ENCODE measurements around the gene CCBE1.
A peak's percentile ranks its signal among the peaks of the same experiment; 100 is the strongest.
"Not testable (repeated sequence)": the region's sequence is repeated elsewhere in the genome, so short reads cannot be mapped to it uniquely, and the experiment has no call there.

The CCBE1 gene

DNA sequence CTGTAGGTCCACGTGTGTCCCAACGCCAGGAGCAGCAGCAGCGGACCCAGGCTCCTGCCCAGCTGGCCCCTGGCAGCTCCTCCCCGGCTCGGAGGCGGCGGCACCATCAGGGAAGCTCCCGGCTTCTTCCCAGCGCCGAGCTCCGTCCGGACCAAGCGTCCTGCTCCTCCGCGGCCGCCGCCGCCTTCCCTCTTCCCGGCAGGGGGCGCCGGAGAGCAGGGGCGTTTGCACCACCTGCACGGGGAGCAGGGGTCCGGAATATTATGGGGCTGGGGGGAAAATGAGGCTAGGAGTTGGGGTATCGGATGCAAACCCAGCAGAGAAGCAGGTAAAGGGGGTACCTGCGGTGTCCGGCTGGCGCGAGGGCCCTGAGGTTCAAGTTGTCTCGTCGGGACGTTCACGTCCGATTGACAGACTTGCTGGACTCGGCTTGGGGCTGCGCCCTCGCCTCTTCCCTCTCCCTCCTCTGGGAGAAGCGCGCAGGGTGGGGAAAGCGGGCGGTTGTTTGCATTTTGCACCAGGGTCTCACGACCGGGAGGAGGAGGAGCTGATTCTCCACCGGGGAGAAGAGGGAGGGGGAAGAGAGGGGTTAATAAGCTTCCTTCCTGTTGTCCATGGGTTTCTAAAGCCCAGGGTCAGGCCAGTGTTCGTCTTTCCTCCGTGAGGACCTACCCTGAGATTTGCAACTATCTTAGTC is at the start of gene CCBE1:
CCBE1 (minus strand) TSS at position 188 of the 697 bp plus-strand sequence.
- DNase-seq (ENCODE audit: low read depth): peak; percentile 79

DNA sequence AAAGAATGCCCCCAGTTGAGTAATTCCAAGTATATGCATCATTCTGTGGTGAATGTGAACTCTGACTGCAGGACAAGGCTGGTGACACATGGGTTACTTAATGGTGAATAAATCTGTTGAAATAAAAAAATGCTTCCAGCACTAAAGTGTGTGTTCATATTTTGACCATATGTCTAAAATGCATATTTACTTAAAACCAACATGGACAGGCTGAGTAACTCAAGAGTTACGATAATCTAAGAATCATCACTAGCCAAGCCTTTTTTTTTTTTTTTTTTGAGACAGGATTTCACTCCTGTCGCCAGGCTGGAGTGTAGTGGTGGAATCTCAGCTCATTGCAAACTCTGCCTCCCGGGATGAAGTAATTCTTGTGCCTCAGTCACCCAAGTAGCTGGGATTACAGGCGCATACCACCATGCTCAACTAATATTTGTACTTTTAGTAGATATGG is 47.1 kb upstream of the CCBE1 start:
- DNase-seq (ENCODE audit: low read depth): peak; percentile 96

DNA sequence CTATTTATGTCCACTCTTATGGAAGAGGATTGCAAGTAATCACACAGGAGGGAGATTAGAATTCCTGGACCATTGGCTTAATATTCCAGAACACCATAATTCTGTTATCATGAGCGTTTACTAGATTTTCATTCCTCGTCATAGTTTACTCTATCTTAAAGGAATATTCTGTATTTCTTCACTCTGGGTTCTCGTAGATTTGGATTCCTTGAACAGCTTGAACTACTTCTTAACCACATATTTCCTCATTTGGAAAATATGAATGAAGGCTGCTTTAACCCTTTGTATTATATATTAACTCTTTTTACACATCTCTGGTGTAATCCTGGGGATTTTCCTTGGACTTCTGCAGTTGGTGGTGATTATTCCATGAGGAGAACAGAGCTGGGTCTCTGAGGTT is 46.3 kb upstream of the CCBE1 start:
- peak; percentile 78 for DNase-seq (ENCODE audit: low read depth)

DNA sequence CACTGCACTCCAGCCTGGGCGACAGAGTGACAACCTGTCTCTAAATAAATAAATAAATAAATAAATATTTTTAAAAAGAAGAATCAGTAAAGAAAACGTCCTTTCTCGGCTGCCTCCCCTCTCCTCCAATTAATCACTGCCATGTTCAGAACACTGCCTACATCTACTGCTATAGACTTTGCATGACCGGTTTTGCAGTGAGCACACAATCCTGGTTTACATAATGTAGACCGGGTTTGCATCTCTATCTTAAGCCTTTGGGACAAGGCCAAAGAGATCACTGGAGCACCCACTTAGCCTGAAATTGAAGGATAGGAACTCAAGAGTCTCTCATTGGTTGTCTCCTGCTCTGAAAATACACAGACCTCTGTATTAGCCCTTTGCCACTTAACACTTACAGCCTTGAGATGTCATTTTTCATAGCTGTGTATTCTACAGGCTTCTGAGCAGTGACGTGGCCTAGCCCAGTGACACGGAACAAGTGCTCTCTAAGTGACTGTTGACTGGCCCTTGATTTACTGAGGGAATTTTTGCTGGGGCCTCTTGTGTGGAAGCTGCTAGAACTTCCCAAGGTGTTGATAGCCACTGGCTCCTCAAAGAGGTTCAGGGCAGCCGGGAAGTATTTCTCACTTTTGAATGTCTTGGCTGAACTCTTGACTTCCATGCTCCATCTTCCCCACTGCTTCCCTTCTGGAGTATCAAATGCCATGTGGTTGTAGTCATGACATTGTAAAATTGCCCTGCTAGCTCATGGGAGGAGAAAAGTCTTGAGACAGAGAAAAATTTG is 45.3 kb upstream of the CCBE1 start:
- peak; percentile 47 for DNase-seq (ENCODE audit: low read depth)

DNA sequence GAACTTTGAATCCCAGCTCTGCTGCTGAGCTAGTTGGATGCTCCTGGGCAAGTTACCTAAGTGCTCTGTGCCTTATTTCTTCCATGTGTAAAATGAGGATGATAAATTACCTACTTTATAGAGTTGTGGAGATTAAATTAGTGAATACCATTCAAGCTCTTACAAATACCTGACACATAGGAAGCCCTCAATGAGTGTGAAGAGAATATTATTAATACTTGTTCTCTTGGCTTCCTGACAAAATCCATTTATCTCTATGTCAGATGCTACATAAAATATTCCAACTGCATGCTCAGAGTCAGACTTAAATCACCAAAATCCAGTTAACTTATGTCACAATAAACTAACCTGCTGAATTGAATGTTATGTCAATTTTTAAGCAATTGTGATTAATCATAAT is 42.9 kb upstream of the CCBE1 start:
- DNase-seq (ENCODE audit: low read depth): no peak

DNA sequence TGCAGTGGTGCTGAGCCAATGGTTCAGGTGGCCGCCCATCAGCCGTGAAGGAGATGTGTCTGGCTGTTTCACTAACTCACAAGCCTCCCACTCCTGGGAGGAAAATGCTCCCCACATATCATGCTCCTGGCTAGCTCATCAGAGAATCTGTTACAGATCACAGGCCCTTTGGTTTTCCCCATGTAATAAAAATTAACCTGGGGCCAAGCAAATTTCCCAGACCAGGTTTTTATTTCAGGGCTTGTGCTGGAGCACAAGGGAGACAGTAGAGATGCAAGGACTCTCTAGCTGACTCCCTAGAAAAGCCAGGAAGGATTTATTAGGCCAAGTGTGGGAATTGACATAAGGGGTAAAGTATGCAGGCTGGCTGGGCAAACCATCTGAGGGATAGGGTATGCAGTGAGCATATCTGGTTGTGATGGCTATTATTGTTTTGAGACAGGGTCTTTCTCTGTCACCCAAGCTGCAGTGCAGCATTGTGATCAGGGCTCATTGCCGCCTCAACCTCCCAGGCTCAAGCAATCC is 40.6 kb upstream of the CCBE1 start:
- DNase-seq (ENCODE audit: low read depth): no peak

DNA sequence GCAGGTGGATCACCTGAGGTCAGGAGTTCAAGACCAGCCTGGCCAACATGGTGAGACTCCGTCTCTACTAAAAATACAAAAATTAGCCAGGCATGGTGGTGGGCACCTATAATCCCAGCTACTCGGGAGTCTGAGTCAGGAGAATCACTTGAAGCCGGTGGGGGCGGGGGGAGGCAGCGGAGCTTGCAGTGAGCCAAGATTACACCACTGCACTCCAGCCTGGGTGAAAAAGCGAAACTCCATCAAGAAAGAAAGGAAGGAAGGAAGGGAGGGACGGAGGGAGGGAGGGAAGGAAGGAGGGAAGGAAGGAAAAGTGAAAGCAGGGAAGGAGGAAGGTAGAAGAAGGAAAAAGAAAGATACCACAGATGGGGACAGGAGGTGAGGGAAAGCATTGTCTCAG is 40.1 kb upstream of the CCBE1 start:
- not testable (repeated sequence) for DNase-seq (ENCODE audit: low read depth)

DNA sequence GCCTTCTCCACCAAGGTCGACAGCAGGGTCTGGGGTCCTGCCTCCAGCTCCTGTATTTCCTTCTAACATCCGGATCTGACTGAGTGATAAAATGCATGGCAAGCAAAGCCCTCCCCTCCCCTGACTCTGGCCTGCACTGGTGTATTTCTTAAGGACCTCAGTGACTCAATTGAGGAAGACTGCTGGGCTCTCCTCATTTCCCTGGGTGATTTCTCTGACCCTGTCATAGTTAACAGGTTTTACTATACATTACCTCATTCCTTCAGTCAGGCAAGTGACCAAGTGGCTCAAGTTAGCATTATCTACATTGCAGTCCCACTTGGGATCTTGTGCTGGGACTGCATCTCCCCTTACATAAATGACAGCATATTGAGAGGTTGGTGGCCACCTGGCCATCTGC is 38.8 kb upstream of the CCBE1 start:
- DNase-seq (ENCODE audit: low read depth): no peak

DNA sequence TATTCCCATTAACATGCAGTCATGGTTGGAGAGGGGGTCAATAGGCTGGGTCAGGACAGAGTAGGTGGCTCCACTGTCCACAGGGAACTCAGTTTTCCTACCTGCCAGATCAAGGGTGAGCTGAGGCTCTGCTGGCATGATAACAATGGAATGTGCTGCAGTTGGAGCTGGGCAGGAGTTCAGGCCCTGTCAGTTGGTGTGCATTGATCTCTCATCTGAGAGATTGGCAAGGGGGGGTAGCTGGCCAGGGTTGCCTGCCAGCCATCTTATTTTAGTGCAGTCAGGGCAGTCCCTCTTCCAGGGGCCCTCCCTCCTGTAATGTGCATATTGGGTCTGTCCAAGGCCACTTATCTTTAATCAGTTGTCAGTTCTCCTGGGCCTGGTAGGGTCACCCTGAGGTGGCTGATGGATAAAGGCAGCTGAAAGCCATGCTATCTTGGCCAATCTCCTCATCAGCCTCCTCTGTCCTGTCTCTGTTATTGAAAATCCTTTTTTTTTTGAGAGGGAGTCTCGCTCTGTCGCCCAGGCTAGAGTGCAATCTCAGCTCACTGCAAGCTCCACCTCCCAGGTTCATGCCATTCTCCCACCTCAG is 38.1 kb upstream of the CCBE1 start:
- DNase-seq (ENCODE audit: low read depth): no peak

DNA sequence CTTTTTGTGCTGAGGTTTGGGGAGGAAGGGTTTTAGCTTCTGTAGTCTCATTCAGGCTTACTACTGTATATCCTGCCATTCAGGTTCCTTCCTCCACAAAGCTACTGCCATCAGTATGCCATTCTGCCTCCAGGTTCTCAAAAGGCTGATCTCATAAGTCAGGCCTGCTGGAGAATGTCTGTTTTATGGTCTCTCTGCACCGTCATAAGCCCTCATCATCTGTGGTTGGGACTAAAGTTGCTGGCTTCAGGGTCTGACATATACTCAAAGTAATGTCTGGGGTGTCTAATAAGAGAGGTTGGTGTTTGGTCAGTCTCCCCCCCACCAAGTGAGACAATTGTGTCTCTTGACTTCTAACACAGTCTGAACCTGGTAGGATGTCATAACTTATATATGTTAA is 36.2 kb upstream of the CCBE1 start:
- no peak for DNase-seq (ENCODE audit: low read depth)

DNA sequence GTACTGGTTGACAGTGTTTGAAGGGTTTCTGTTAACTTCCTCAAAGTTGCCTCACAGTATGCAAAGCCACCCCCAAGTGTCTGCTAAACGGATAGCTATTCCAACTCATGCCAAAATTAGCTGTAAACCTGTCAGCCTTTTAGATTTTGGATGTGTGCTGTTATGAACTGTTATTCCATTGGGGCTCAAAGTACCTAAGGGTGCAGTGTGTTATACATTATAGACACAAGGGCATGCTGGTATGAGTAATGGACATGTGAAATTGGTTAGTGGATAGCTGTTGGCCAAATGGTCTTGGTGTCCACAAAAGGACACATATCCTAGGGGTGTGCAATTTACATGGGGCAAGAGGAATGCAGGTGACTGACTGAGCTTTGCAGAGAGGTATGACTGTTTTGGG is 33.7 kb upstream of the CCBE1 start:
- no peak for DNase-seq (ENCODE audit: low read depth)

DNA sequence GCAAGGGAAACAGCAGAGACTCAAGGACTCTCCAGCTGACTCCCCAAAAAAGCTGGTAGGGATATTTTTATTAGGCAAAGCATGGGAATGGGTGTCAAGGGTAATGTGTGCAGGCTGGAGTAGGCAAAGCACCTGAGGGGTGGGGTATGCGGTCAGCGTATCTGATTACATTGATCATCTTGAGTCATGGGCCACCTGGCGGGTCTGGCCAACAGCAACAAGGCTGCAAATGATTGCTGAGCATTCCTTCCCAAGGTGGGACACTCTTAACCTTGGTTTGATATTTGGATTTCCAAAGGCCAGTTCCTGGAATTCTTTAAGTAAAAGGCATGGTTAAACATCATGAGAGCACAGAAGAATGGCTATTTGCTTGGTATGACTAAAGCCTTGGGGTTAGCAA is 32.6 kb upstream of the CCBE1 start:
- DNase-seq (ENCODE audit: low read depth): no peak

DNA sequence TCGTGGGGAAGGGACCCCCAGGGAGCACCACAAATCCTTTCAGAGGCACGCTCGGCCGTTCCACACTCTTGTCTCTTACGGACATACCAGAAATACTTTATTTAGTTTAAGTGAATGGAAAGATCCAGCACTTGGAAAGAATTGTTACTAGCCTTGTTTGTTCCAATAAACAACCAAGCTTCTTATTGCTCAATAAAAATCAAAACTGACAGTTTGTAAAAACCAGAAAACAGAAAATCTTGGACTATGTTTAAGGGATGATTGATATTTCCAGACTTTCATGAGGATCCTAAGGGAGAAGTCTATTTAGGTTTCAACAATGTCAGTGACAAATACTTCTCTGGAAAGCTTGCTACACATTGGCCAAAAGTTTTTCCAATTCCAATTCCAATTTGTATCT is 31.6 kb upstream of the CCBE1 start:
- DNase-seq (ENCODE audit: low read depth): no peak

DNA sequence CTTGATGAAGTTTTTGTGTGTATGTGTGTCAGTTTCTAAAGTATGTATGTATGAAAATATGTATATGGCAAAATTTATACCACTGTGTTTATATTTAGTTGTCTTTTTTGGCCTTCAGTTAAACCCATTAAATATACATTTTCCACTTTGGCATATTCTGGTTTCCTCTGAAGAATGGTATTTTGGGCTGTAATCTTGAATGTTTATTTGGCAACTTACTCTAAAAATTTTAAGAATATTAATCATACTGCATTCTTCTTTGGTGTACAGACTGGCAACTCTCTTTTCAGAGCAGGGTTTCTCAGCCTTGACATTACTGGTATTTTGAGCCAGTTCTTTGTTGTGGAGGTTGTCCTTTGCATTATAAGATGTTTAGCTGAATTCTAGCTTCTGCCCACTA is 27.9 kb upstream of the CCBE1 start:
- peak; percentile 56 for DNase-seq (ENCODE audit: low read depth)

DNA sequence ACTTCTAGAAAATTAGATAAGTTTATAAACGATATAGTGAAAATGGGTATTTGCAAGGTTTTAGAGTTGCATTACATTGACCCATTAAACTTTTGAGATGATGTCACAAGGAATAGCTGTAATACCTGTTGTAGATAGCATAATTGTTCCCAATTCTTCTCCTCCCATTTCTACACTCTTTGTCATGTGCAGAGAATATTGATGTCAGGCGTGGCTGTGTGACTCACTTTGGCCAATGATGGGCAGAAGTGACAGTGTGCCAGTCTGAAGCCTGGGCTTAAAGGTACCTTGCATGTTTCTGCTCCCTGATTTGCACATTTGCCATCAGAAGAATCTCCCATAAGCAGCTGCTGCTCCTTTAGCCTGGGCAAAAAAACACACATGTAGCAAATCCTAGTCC is 26.9 kb upstream of the CCBE1 start:
- DNase-seq (ENCODE audit: low read depth): no peak

DNA sequence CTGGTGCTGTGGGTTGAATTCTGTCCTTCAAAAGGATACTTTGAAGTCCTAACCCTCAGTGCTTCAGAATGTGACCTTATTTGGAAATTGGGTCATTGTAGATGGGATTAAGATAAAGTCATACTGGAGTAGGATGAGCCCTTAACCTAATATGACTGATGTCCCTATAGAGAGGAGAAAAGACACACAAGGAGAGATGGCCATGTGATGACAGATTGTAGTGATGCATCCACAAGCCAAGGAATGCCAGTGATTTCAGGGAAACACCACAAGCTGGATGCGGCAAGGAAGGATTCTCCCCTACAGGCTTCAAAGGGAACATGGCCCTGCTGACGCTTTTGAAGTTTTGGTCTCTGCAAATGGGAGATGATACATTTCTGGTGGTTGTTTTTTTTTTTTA is 24.7 kb upstream of the CCBE1 start:
- no peak for DNase-seq (ENCODE audit: low read depth)

DNA sequence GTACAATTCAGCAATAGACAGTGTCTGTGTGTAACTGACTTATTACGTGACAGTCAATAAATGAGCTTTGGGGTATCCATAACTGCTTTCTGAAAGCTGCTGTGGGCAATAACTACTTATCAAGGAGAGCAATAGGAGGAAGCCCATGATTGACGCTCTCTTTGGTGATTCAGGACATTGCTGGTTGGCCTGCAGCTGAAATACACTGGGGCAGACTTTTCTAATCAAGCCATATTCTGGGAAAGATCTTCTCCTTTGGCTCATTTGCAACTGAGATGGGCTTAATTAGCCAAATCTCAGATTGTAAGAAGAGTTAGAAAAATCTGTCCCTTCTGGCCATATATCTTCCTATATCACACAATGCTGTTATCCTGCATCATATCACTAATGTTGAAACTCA is 24.0 kb upstream of the CCBE1 start:
- DNase-seq (ENCODE audit: low read depth): no peak

DNA sequence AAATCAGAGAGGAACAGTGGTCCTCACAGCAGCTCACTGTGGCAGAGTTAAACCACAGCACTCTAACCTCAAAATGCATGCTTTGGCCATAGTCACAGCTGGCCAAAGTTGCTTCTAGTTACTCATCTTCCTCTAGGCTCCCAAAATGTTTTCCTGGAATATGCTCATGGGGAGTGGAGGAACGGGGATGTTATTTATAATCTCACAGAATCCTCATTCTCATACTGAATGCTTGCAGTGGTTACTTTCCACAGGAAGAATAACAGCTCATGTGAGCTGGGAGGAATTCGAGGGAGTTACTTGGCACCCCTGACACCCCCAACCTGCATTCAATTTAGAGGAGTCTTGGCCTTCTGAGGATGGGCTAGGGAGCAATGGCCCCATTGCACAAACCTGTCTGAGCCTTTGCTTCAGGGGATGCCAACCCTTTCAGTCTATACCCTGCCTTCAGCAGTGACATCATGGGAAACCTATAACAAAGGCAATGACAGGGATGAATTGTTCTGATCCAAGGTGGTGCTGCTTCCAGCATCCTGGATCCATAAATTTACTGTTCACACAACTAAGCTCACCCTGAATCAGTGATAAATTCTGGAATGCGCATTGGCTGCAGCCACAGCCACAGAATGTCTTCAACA is 22.4 kb upstream of the CCBE1 start:
- peak; percentile 71 for DNase-seq (ENCODE audit: low read depth)

DNA sequence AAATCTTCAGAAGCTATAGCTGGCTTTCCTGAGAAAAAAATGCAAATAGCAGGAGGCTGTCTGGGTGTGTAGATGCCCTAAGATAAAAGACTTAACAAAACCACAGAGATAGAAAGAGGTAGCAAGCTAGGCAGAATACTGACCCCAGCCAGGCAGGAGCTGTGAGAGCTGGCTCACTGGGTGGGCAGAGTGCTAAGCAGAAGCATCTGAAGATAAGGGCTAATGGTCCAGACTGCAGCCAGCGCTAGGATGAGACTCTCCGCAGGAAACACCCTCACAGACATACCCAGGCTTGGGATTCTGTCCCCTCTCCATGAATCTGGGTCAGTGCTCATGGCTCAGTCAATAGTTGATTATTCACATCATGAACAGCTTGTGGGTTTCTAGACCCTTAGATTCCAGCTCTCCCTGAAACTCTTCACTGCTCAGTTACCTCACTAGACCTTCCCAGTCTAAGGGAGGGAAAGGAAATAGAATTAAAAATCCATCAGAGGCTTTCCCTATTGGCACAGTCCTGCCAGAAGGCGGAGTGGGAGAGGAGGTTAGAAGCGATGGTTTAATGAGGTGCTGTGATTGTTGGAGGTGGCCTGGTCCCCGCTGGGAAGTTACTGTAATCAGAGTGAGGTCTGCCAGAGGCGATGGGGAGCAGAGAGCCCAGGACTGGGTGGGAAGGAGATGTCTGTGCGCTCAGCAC is 21.4 kb upstream of the CCBE1 start:
- DNase-seq (ENCODE audit: low read depth): no peak

DNA sequence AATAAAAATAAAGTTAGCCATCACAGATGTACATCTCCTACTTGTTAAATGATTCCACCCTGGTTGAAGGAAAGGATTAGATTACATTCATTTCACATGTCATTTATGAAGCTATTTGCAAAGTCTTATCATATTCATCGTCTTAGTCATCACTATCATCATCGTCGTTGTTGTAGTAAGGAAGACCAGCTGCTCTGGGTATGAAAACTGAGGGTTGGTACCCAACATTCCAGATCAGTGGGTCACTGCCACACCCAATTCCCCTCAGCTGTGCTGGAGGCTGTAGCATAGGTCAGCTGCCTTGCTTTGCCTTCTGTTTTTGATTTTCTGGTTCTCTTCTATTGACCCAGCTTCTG is 20.9 kb upstream of the CCBE1 start:
- peak; percentile 96 for DNase-seq (ENCODE audit: low read depth)

DNA sequence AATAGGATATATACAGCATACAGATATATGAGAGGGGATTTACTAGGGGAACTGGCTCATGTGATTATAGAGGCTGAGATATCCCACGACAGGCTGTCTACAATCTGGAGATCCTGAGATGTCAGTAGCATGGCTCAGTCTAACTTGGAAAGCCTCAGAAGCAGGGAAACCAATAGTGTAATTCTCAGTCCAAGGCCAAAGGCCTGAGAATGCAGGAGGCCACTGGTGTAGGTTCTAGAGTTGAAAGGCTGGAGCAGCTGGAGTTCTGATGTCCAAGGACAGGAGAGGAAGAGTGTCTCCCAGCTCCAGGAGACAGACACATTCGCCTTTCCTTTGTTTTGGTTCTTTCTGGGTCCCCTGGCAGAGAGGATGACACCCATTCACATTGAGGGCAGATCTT is 20.1 kb upstream of the CCBE1 start:
- no peak for DNase-seq (ENCODE audit: low read depth)

DNA sequence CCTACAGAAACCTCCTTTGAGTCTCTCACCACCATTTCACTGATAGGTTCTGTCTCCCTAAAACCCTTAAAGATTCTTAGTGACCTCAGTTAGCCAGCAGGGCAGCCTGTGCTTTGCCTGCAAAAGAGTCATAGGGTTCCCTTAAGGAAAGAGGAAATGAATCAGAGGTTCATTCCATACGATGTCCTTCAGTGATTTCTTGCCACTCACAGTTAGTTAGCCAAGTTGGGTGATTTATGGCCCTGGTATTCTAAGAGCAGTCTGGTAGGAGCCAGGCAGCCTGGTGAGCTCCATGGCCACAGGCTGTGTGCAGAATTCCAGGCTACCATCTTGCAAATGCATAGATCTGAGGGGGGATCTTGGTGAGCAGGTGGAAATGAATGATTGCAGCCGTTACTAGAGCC is 18.7 kb upstream of the CCBE1 start:
- peak; percentile 98 for DNase-seq (ENCODE audit: low read depth)
